ENCODE data around the gene SLC17A5.

DNA sequence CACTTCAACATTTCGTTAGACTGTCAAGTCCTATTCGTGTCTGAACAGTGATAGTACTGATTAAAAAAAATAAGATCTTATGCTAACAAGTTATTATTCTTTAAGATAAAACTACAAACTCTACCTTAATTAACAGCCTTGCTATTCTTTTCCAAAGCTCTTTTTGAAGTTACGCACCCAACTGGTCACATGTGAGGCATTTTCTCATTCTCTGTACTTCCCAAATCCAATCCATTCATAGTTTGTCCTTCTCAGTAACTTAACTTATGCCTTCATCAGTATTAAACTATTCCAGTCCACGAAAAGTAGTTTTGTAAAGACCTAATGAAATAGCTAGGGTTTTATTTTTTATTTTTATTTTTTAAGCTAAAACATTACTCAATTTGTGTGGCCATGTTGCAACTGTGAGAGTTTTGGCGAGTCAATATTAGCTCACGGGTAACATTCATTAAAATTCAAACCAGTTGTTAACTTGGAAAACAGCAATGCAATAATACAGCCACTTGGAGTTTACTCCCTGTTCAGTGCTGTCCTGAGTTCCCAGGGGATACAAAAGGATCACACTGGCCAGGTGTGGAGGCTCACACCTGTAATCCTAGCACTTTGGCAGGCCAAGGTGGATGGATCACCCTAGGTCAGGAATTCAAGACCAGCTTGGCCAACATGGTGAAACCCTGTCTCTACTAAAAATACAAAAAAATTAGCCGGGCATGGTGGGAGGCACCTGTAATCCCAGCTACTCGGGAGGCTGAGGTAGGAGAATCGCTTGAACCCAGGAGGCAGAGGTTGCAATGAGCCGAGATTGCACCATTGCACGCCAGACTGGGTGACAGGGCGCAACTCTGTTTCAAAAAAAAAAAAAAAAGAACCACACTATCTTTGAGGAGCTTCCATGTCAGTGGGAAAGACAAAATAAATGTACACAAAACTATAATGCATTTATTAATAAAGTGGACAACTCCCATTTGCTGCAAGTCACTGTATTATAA lies 105.0 kb downstream of the SLC17A5 start:
- TF ChIP-seq CTCF (IDR thresholded peaks at IDR 0.05; ENCODE audit: low read depth, low read length, missing input control), result peak; percentile 14
- TF ChIP-seq ATF3 (IDR thresholded peaks at IDR 0.05), result peak; percentile 51
- TF ChIP-seq GABPA (IDR thresholded peaks at IDR 0.05 in 1 of 2, conservative IDR thresholded peaks at IDR 0.05 in 1 of 2), result no peak
- peak; percentile 32 to 61 for TF ChIP-seq RAD21 (IDR thresholded peaks at IDR 0.05)
- TF ChIP-seq, protein P1, sequence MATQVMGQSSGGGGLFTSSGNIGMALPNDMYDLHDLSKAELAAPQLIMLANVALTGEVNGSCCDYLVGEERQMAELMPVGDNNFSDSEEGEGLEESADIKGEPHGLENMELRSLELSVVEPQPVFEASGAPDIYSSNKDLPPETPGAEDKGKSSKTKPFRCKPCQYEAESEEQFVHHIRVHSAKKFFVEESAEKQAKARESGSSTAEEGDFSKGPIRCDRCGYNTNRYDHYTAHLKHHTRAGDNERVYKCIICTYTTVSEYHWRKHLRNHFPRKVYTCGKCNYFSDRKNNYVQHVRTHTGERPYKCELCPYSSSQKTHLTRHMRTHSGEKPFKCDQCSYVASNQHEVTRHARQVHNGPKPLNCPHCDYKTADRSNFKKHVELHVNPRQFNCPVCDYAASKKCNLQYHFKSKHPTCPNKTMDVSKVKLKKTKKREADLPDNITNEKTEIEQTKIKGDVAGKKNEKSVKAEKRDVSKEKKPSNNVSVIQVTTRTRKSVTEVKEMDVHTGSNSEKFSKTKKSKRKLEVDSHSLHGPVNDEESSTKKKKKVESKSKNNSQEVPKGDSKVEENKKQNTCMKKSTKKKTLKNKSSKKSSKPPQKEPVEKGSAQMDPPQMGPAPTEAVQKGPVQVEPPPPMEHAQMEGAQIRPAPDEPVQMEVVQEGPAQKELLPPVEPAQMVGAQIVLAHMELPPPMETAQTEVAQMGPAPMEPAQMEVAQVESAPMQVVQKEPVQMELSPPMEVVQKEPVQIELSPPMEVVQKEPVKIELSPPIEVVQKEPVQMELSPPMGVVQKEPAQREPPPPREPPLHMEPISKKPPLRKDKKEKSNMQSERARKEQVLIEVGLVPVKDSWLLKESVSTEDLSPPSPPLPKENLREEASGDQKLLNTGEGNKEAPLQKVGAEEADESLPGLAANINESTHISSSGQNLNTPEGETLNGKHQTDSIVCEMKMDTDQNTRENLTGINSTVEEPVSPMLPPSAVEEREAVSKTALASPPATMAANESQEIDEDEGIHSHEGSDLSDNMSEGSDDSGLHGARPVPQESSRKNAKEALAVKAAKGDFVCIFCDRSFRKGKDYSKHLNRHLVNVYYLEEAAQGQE (IDR thresholded peaks at IDR 0.05), result peak; percentile 81
- peak; percentile 74 for TF ChIP-seq TAF1 (conservative IDR thresholded peaks at IDR 0.05)
- TF ChIP-seq MAX (IDR thresholded peaks at IDR 0.05), result peak; percentile 33
- TF ChIP-seq, protein P2, sequence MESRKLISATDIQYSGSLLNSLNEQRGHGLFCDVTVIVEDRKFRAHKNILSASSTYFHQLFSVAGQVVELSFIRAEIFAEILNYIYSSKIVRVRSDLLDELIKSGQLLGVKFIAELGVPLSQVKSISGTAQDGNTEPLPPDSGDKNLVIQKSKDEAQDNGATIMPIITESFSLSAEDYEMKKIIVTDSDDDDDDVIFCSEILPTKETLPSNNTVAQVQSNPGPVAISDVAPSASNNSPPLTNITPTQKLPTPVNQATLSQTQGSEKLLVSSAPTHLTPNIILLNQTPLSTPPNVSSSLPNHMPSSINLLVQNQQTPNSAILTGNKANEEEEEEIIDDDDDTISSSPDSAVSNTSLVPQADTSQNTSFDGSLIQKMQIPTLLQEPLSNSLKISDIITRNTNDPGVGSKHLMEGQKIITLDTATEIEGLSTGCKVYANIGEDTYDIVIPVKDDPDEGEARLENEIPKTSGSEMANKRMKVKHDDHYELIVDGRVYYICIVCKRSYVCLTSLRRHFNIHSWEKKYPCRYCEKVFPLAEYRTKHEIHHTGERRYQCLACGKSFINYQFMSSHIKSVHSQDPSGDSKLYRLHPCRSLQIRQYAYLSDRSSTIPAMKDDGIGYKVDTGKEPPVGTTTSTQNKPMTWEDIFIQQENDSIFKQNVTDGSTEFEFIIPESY (IDR thresholded peaks at IDR 0.05), result peak; percentile 79
- TF ChIP-seq JUND (IDR thresholded peaks at IDR 0.05), result peak; percentile 49 to 55
- peak; percentile 81 for TF ChIP-seq YY1 (IDR thresholded peaks at IDR 0.05)
- no peak for TF ChIP-seq EGR1 (IDR thresholded peaks at IDR 0.05; ENCODE audit: low read depth in 2 of 2)
- TF ChIP-seq SP1 (IDR thresholded peaks at IDR 0.05), result peak; percentile 71
- TF ChIP-seq RXRA (IDR thresholded peaks at IDR 0.05), result peak; percentile 36 to 60
- TF ChIP-seq NR2F2 (IDR thresholded peaks at IDR 0.05), result no peak
